Measurements from ENCODE around the gene KLHDC10.

Gene KLHDC10

GRCh38 chr7:130131964-130132875 lies 61.9 kb downstream of the KLHDC10 start:
- H3K4me3 ChIP-seq (replicated peaks; ENCODE audit: low read depth, low read length), result no peak overlapping the region
- no peak for DNase-seq (ENCODE audit: low read depth)
- no peak for TF ChIP-seq CTCF (IDR thresholded peaks at IDR 0.05; ENCODE audit: low read length, missing control alignments)

- no peak for TF ChIP-seq CTCF (IDR thresholded peaks at IDR 0.05; ENCODE audit: low read length, missing control alignments)
- H3K4me3 ChIP-seq (replicated peaks; ENCODE audit: low read depth, low read length), result no peak overlapping the region
- no peak for DNase-seq (ENCODE audit: low read depth)
These were observed 62.9 kb downstream of the KLHDC10 start for GRCh38 chr7:130133029-130133782.

GRCh38 chr7:130134106-130134636 lies 63.8 kb downstream of the KLHDC10 start:
- TF ChIP-seq CTCF (IDR thresholded peaks at IDR 0.05; ENCODE audit: low read length, missing control alignments), result no peak
- no peak for DNase-seq (ENCODE audit: low read depth)
- no peak overlapping the region for H3K4me3 ChIP-seq (replicated peaks; ENCODE audit: low read depth, low read length)

GRCh38 chr7:130134726-130135125 lies 64.4 kb downstream of the KLHDC10 start:
- no peak for TF ChIP-seq CTCF (IDR thresholded peaks at IDR 0.05; ENCODE audit: low read length, missing control alignments)
- H3K4me3 ChIP-seq (replicated peaks; ENCODE audit: low read depth, low read length), result no peak overlapping the region
- DNase-seq (ENCODE audit: low read depth), result no peak

- no peak overlapping the region for H3K4me3 ChIP-seq (replicated peaks; ENCODE audit: low read depth, low read length)
- no peak for TF ChIP-seq CTCF (IDR thresholded peaks at IDR 0.05; ENCODE audit: low read length, missing control alignments)
- no peak for DNase-seq (ENCODE audit: low read depth)
These were observed 65.2 kb downstream of the KLHDC10 start for GRCh38 chr7:130135208-130136205.

- H3K4me3 ChIP-seq (replicated peaks; ENCODE audit: low read depth, low read length), result no peak overlapping the region
- TF ChIP-seq CTCF (IDR thresholded peaks at IDR 0.05; ENCODE audit: low read length, missing control alignments), result no peak
- no peak for DNase-seq (ENCODE audit: low read depth)
These were observed 66.3 kb downstream of the KLHDC10 start for GRCh38 chr7:130136579-130137167.

Data from fibroblast of pulmonary artery (primary cell).